H1 (cell line): ENCODE data around the gene NLGN4Y. TPM values are rescaled to one million over a fixed set of nuclear protein-coding genes. Genes with fewer than 3 reads are reported as not detected.

Experiments
- ATF3 ChIP-seq: IDR thresholded peaks from 2 replicates; pipeline ENCODE4 v1.6.1; 2011; ENCODE audit warnings: low read depth, mild to moderate bottlenecking, low read length; ENCODE audit not compliant: insufficient read depth
- BCL11A ChIP-seq, 2 experiments: IDR thresholded peaks; one replicate each; pipeline ENCODE4 v1.6.1; 2011; ENCODE audit warnings: low read depth in 2 of 2, low read length in 2 of 2, mild to moderate bottlenecking in 2 of 2
- CEBPB ChIP-seq: IDR thresholded peaks from 2 replicates; pipeline ENCODE4 v1.6.1; 2012; ENCODE audit warnings: low read depth, low read length
- CHD7 ChIP-seq: fragments of 300-600 bp; sonication (generic); IDR thresholded peaks from 2 replicates; pipeline ENCODE4 v1.7.1; 2012; ENCODE audit warnings: low read length, moderate library complexity, mild to moderate bottlenecking, inconsistent platforms; ENCODE audit not compliant: insufficient replicate concordance
- E2F6 ChIP-seq: IDR thresholded peaks from 2 replicates; pipeline ENCODE4 v1.6.1; 2012; ENCODE audit warnings: inconsistent platforms
- FOSL1 ChIP-seq: IDR thresholded peaks from 2 replicates; pipeline ENCODE4 v1.6.1; 2011; ENCODE audit warnings: mild to moderate bottlenecking, low read depth, low read length, moderate library complexity; ENCODE audit not compliant: insufficient read depth
- PHF8 ChIP-seq: fragments of 200-600 bp; sonication (generic); conservative IDR thresholded peaks from 2 replicates; pipeline ENCODE4 v1.7.1; 2012; ENCODE audit warnings: low read depth, mild to moderate bottlenecking, inconsistent platforms, low read length, moderate library complexity
- polyA plus RNA-seq, 7 experiments: library from polyadenylated mRNA; depleted of rRNA in 3 of 7; stranded (reverse) in 5 of 7; unstranded in 2 of 7; fragments of >200 nt in 5 of 7; fragments of 200-250 nt in 2 of 7; gene quantifications; 1 replicate in 5 of 7; 2 replicates in 1 of 7; 4 replicates in 1 of 7; pipeline versions ENCODE4 v1.2.1 to v1.2.3, GENCODE V29; 2011 to 2013; ENCODE audit warnings: missing spikeins in 2 of 7, mixed read lengths in 2 of 7
- total RNA-seq: library from RNA; stranded (reverse); fragmentation: NEBNext Ultra II Directional; extraction: Animal tissue kit (Norgen Biotek cat#: 25700); gene quantifications from 2 replicates; pipeline ENCODE4 v1.2.1, GENCODE V29; 2021

Gene NLGN4Y
- total and polyA plus RNA-seq, 2 of the 8 experiments (the other 6 are each of a cell fraction or from before 2014, with no cell fraction given), result 35.7 to 51.3 TPM

- no peak for TF ChIP-seq CHD7
- no peak for TF ChIP-seq BCL11A (IDR thresholded peaks at IDR 0.05; ENCODE audit: low read depth in 2 of 2, low read length in 2 of 2)
- TF ChIP-seq CEBPB, result no peak
- no peak for TF ChIP-seq PHF8
- no peak for TF ChIP-seq ATF3
- no peak for TF ChIP-seq FOSL1
- TF ChIP-seq E2F6, result no peak
Measured at GRCh38 chrY:14798010-14798409, 273.7 kb downstream of the NLGN4Y start (continued).
